GM10266 (cell line): ENCODE measurements around the gene CIC.
A peak's percentile ranks its signal among the peaks of the same experiment; 100 is the strongest.

Experiments
- DNase-seq: peaks from one replicate; pipeline ENCODE4 v3.0.0; 2012; ENCODE audit errors: extremely low spot score
- TF ChIP-seq, protein P1 (sequence below): IDR thresholded peaks from 2 replicates; pipeline ENCODE4 v1.5.1; 2012; ENCODE audit warnings: mild to moderate bottlenecking, low read depth; ENCODE audit not compliant: control insufficient read depth, insufficient read depth; ENCODE audit errors: missing control alignments

CIC gene

DNA sequence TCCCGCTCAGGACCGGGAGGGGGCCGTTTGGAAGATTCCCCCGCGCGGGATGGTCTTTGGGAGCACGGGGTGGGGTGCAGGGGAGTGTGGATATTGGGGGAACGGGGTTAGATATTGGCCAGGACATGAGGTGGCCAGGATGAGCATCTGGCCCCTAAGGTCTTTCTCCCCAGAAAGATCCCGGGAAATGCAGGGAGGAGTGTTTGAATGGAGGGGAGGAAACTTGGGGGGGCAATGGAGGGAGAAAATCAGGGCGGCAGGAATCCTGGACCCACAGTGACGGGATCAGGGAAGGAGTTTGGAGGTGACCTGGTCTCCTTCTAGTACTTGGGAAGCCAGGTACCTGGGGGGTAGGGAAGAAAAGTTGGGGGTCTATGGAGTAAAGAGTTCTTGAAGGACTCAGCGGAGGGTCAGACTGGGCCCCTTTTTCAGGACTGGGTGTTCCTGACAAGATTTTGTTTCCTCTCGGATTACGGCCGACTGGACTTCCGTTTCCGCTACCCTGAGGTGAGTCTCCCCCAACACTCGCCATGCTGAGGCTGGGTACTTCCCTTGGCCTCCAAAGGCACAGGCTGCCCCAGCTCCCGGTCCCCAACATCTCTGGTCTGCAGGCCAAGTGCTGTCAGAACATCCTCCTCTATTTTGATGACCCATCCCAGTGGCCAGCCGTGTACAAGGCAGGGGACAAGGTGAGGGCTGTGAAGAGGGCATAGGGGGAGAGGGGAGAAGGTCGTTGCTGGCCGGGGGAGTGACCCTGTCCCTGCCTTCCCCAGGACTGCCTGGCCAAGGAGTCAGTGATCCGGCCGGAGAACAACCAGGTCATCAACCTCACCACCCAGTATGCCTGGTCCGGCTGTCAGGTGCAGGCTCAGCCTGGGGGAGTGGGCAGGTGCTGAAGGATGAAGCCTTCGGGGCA, 45.0 kb downstream of the CIC start:
- DNase-seq: no peak

DNA sequence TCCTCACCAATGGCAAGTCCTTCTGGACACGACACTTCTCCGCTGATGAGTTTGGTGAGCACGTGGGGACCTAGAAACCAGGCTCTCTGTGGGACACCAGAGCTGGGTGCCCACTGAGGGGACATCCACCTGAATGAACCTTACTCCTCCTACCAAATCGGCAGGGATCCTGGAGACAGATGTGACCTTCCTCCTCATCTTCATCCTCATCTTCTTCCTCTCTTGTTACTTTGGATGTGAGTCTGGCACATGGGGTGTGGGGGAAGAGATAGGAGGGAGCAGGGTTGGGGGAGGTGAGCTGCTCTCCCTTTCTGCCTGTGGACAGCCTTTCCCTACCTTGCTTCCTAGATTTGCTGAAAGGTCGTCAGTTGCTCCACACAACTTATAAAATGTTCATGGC, 46.0 kb downstream of the CIC start:
- TF ChIP-seq, protein P1, sequence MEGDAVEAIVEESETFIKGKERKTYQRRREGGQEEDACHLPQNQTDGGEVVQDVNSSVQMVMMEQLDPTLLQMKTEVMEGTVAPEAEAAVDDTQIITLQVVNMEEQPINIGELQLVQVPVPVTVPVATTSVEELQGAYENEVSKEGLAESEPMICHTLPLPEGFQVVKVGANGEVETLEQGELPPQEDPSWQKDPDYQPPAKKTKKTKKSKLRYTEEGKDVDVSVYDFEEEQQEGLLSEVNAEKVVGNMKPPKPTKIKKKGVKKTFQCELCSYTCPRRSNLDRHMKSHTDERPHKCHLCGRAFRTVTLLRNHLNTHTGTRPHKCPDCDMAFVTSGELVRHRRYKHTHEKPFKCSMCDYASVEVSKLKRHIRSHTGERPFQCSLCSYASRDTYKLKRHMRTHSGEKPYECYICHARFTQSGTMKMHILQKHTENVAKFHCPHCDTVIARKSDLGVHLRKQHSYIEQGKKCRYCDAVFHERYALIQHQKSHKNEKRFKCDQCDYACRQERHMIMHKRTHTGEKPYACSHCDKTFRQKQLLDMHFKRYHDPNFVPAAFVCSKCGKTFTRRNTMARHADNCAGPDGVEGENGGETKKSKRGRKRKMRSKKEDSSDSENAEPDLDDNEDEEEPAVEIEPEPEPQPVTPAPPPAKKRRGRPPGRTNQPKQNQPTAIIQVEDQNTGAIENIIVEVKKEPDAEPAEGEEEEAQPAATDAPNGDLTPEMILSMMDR: no peak
- DNase-seq: no peak

More for the DNA sequence above, 45.0 kb downstream of the CIC start:
- TF ChIP-seq, protein P1: no peak

DNA sequence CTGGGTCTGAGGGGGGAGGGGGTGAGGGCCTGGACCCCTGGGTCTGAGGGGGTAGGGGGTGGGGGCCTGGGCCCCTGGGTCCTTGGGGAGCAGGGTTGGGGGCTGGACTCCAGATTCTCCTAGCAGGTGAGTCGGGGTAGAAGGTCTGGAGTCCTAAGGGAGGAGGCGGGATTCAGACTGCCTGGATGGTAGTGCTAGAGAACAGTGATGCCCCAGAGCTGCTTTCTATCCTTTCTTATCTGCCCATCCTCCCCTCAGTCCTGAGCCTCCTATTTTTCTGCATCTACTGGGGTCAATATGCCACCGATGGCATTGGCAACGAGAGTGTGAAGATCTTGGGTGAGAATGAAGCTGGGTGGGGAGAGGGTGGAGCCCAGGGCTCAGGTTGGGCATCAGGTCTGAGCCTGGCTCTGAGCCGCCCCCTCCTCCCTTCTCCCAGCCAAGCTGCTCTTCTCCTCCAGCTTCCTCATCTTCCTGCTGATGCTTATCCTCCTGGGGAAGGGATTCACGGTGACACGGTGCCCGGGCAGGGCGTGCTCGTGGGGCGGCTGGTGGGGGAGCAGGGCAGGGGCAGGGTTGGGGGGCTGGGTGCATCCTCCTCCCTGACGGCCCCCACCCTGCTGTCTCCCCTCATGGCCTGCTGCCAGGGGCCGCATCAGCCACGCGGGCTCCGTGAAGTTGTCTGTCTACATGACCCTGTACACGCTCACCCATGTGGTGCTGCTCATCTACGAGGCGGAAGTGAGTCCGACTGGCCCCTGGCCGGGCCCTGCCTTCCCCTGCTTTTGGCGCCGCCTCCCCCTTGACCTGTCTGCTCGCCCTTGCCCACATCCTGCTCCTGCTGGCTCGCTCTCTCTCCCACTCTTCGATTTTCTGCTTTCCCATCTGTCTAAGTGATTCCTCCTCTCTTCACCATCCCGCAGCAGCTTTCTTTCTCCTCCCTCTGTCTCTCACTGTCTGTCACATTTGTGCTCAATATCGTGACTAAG, 47.5 kb downstream of the CIC start:
- TF ChIP-seq, protein P1: no peak
- peak; percentile 75 for DNase-seq

DNA sequence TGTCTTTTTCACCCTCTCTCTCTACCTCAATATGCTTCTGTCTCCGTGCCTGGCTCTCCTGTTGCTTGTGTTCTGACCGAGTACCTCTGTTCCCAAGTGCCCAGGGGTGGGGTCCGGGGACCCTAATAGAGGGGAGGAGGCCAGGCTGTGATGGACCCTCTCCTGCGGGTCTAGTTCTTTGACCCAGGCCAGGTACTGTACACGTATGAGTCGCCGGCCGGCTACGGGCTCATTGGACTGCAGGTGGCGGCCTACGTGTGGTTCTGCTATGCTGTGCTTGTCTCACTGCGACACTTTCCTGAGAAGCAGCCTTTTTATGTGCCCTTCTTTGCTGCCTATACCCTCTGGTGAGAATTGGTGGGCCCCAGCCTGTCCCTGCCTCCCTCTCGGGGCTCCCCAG, 48.5 kb downstream of the CIC start:
- TF ChIP-seq, protein P1: no peak
- DNase-seq: no peak

DNA sequence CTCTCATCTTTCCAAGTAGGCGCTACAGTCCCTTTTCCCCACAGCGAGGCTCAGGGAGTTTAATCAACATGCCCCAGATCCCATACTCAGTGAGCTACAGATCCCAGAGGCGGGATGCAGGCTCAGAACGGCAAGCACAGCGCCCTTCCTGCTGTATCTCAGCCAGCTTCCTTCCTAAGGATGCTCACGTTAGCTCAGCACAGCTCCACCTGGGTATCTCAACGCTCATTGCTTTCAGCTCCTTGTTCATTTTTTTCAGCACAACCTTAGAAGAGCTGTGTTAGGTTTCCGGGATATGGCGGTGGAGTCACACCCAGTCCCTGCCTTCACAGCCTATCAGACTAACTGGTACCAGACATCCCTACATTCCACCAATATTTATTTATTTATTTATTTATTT, 53.3 kb downstream of the CIC start:
- TF ChIP-seq, protein P1: no peak

DNA sequence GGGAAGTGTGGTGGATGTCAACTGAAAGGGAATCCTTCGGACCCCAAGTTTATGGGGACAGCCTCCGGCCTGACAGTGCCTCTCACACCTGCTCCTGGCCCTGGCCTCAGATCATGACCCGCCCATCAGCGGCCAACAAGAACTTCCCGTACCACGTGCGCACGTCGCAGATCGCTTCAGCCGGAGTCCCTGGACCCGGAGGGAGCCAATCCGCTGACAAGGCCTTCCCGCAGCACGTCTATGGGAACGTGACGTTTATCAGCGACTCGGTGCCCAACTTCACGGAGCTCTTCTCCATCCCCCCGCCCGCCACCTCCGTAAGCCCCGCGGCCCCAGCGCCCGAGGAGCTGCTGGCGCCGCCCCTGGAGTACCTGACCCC, 54.4 kb downstream of the CIC start:
- no peak for DNase-seq
- TF ChIP-seq, protein P1: no peak

More for the DNA sequence above, 53.3 kb downstream of the CIC start:
- DNase-seq: no peak
